Measurements from ENCODE around the gene ABHD16A.
A peak's percentile ranks its signal among the peaks of the same experiment; 100 is the strongest.
"Not testable (repeated sequence)": the region's sequence is repeated elsewhere in the genome, so short reads cannot be mapped to it uniquely, and the experiment has no call there.

ABHD16A gene

DNA sequence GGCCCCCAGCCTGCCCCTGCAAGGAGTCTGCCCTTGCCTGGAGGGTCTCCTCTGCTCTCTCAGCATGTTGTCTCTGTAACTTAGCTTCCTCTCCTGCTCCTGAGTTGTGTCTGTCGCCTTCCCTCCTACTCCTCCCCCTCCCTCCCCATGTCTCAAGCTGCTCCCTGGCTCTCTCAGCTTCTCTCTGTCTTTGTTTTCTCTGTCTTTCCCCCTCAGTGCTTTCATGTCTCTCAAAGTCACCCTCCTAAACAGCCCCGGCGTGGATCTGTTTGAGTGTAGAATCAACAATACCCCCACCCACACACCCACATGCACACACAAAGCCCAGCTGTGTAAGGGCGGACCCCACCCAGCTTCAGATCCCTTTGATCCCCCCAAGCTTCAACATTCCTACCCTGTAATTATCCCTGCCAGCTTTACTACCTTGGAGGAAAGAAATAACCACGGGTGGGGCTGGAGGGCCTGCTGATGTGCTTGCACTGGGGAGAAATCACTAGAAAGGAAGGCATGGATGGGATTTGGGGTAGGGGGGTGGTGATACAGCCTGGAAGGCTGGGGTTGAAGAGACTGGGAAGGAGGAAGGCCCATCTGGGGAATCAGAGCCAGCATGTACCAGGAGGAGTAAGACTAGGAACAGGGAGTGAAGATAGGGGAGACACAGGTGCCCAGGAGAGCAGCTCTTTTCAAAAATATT, 11.0 kb upstream of the ABHD16A start:
- no peak for DNase-seq

DNA sequence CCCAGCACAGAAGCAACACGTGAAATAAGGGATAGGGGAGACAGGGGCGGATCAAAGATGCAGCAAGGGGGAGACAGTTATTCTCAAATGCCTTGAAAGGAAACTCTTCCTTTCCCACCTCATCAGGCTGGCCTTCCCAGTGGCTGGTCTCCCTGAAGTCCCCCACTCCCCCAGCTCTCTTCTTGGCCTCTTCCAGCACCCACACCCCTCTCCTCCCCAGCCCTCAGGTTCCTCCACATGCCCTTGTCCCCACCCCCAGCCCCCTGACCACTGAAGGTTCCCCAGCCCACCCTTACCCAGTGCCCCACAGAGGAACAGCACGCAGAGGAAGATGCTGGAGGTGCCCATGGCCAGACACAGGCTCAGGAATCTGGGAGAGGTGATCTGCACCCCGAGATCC, 10.3 kb upstream of the ABHD16A start:
- DNase-seq = no peak

DNA sequence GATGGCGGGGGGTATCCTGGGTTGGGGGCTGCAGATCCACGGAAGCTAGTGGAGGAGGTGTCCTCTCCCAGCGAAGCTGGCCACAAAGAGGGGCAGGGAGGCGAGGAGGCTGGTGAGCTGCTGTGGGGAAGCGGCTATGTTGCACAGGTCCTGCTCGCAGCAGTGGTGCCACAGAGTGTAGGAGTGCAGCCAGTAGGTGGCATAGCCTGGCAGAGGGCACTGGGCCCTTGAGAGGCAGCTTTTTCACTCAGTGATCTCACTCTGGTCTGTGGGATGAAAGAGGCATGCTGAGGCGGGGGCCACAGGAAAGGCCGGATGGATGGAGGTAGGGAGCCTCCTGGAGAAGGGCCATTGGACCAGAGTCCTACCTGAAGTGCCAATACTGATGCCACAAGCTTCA, 9.2 kb upstream of the ABHD16A start:
- DNase-seq = no peak

DNA sequence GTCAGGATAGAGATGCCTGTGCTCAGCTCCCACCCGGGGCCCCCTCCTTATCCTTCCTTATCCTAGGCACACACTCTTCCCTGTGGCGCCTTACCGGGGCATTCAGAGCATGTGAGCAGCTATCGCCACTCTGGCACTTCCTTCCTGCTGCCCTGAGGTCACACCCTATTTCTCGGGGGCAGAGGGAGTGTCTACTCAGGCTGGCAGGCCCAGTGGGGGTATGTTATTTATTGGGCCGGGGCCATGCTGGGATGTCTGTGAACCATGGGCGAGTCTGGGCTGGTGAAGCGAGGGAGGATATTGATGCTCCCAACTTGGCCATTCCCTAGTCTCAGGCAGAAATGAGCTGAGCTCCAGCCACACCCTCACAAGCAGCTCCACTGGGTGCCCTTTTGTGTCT, 8.1 kb upstream of the ABHD16A start:
- DNase-seq = no peak

DNA sequence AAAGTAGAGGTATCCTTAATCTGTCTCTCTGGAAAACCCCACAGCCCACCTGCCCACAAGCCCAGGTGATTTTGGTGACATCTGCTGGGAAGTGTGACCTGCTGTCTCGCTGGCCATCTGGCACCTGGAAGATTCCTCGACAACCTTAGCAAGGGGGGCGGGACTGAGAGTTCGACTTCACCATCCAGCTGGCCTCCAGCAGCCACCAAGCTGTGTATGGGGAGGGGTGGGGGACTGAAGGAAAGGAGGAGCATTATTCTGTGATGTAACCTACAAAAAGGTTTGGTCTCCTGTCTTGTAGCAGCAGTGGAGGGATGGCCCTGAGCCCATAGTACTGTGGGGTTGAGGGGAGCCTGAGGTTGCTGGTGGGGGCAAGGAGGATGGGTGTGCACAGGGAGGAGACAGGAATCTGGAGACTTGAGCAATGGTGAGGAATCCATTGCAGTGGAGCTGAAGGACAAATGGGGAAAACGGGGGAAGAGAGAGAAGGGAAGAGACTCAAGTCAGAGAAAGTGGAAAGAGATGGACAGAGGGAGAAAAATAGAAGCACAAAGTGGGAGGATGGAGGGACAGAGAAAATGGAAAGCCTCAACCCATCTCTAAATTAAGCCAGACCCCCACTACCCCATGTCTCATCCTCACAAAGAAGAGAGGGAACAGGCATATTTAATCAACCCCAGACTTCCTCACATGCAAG, 7.5 kb upstream of the ABHD16A start:
- DNase-seq = no peak

DNA sequence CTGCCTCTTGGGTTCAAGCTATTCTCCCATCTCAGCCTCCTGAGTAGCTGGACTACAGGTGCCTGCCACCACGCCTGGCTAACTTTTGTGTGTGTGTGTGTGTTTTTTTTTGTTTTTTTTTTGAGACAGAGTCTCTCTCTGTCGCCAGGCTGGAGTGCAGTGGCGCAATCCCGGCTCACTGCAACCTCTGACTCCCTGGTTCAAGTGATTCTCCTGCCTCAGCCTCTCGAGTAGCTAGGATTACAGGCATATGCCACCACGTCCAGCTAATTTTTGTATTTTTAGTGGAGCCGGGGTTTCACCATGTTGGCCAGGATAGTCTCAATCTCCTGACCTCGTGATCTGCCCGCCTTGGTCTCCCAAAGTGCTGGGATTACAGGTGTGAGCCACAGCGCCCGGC, 6.0 kb upstream of the ABHD16A start:
- DNase-seq = not testable (repeated sequence)

DNA sequence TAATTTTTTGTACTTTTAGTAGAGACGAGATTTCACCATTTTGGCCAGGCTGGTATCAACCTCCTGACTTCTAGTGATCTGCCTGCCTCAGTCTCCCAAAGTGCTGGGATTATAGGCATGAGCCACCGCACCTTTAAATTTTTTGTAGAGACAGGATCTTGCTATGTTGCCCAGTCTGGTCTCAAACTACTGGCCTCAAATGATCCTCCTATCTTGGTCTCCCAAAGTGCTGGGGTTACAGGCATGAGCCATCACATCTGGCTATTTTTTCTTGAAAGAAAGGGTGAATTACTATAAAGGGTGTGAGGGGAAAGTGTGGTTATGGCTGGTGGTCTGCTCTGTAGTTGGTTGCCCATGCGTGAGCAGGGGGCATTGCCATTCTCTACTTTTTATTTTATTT, 5.1 kb upstream of the ABHD16A start:
- no peak for DNase-seq

DNA sequence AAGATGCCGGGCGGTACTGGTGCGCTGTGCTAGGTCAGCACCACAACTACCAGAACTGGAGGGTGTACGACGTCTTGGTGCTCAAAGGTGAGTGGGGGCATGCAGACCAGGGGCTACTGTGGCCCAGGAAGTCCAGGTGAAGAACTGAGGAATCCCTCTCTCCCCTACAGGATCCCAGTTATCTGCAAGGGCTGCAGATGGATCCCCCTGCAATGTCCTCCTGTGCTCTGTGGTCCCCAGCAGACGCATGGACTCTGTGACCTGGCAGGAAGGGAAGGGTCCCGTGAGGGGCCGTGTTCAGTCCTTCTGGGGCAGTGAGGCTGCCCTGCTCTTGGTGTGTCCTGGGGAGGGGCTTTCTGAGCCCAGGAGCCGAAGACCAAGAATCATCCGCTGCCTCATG, 4.6 kb upstream of the ABHD16A start:
- DNase-seq = no peak

DNA sequence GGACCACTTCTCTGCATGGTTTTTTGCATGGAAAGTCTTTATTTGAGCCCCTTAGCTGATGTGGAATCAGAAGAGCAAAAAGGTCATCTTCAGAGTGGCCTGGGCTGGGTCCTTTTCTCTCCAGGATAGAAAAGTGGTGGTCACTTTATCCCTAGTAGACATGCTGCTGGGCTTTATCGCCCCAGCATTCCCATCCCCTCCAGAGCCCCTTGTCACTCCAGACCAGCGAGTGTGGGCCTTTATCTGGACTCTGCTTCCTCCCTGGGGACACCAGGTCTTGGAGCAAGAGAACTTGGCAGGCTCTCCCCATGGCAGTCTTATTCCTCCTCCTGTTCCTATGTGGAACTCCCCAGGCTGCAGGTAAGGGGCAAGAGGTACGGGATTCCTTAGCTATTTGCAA, 3.5 kb upstream of the ABHD16A start, which contains the start of gene LY6G6F:
TSS of gene LY6G6F (plus strand) at position 268 of the 400 bp plus-strand sequence. CDS start at position 309, 41 bp downstream.
- DNase-seq = no peak

DNA sequence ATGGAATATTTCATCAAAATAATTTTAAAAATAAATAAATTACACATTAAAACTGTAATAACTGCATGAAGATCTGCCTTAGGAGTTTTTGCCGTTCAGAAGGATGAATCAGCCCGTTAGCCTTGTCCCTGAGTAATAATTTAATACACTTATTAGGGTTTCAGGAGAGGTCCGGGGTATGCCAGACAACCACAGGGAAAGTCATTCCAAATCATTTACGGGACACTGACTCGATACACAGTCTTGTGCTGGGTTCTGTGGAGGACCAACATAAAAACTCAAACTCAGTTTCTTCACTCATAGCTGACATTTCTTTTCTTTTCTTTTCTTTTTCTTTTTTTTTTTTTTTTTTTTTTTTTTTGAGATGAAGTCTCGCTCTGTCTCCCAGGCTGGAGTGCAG, 2.8 kb upstream of the ABHD16A start:
- DNase-seq = no peak

DNA sequence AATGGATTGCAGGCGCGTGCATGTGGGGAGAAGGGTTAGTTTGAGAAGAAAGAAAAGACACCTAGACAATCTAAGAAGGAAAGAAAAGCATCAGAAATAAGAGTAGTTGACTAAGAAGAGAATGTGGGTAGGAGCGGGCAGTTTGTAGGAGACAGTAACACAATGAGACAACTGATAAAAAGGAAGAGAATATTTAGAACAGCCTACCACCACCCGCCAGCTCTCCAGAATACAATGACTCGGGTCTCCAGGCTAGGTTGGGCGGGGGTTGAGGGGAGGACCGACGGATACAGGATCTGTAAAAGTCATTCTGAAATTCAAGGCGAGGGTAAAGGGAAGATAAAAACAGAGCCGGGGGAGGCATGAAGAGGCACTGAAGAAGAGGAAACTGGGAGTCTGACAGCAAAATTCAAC, 712 bp downstream of the ABHD16A start:
- DNase-seq = no peak

DNA sequence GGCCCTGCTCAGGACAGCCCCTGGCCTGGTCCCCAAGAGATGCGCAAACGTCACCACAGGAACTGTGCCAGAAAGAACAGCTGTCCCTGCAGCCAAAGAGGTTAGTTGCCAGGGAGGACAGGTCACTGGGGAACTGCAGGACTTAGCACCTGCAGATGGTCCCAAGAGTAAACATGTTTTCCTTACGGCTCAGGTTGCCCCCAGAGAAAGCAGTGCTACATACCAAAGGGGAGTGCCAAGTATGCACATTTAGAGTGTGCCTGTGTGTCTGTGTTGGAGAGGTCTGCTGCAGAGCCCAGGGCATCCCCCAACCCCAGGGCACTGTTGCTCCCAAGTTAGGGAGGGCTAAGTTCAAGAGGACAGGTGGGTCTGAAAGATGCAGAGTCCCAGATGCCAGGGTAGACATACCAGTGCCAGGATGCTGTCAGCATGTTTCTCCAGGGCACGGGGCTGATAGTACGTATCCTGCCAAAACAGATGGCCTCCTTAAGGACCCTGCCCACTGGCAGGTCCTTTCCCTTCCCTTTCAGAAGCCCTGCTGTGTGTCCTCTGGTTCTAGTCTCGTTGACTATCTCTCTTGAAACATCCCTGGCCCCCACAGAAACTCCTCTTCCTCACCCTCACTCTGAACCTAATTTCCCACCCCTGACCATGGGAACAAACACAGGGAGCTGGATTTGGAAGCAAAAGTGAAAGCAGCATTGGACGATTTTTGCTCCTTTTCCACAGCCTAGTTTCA, 1.3 kb downstream of the ABHD16A start:
- DNase-seq = peak; percentile 12

DNA sequence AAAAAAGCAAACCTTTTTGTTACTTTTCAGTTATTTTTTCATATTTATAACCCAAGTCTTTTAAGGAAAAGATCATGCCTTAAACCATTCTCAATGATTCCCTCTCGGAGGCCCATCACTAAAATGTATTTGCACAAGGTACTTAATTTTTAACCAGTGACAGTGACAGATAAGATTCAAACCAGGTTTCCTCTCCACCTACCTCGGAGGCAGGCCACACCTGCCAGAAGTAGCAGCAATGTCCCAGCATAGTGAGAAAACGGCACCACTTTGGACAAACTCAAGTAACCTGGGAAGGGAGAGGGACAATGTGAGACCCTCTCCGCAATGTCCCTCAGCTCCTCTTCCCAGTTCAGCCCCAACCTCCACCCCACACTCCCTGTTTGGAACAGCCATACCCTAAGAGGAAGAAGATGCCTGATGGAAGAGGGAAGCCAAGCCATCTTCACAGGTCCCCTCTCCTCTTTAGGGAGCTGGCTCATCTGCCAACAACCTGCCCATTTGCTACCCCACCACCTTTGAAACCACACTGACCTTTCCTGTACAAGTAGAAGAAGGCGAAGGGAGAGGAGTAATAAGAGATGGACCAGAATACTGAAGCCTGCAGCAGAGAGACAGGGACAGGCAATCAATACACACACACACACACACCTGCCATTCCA, 2.3 kb downstream of the ABHD16A start:
- no peak for DNase-seq

DNA sequence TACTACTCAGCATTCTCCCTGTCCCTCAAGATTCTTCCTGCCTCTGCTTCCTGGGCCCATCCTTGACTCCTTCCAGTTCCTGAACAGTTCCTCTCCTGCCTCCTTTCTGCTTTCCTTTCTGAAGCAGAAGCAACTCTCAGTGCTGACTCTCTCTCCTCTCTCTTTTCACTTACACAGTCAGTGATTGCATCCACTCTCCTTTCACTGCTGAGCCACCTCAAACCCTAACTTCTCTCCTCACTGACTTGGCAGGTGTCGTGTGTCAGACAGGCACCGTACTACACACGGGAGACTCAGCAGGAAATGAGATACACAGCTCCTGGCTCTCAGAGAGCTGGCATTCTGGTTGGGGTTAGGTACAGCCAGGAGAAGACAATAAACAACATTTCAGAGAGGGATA, 5.6 kb downstream of the ABHD16A start:
- no peak for DNase-seq

DNA sequence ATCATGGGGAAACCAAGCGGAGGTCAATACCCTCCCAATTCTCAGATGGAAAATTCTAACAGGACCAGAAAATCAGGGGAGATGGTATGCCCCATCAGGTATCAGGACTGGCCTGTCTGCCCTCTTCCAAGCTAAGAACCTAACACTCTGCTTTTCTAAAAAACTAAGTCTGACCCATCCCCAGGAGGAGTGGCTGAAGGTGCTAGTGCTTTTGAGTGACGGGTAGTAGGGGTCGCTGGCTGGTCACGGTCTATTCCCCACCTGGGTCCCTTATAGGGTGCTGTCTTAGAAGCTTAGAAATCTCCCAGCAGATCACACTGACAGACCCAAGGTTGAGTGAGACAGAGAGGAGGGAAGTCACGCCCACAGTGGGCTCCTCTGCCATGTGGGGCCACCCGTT, 9.6 kb downstream of the ABHD16A start:
- no peak for DNase-seq

DNA sequence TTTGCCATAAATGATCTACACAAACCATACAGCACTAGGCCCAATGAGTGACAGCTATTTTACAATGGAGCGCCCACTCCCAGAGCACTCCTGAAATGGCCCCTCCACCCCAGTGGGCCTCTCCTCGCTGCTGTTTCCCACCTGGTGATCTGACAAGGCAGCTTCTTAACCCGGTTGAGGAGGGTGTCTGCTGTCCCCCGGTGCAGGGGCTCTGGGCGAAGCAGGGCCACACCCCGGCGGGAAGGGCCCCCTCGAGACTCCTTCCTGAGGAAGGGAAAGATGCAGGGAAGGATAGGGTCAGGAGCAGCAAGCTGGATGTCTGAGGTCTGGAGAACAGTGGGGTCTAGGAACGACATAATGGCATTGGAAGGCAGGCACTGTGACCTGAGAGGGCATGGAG, 10.2 kb downstream of the ABHD16A start:
- DNase-seq = no peak

DNA sequence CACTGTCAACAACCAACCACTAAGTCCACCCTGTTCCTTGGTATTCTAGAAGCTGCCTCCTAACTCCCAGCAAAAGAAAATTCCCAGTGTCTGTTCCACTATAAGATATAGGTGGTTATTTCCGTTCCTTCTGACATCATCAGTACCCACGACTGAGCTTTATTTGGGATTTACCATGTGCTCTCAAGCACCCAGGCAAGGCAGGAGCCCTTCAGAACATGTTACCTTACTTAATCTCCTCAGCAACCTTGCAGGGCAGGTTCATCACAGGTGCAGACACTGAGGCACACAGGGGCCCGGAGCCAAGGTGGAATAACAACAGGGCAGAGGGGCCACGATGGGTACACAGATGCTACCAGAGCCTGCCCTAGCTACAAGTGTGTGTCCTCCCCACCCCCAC, 10.8 kb downstream of the ABHD16A start:
- DNase-seq = no peak

DNA sequence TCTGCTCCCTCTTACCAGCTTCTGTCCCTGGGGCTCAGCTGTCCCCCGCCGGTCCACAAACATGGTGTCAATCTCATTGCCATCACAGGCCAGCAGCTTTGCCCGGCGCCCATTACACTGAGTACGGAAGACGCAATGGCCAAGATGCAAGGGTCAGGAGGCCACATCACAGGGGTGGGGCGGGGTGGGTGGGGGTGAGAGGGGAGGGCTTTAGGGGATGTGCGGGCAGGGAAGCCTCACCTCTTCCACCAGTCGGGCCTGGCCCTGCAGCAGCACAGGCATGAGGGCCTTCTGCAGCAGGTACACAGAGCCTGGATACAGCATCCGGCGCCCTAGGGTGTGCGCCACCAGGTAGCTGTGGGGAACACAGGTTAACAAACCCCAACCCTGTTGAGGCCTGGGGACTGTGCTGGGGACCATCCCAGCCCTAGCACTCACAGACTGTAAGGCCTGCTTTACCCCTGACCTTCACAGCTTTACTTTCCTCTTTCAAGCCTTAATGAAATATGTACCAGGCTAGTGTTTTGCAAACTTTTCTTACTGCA, 11.5 kb downstream of the ABHD16A start:
- no peak for DNase-seq

DNA sequence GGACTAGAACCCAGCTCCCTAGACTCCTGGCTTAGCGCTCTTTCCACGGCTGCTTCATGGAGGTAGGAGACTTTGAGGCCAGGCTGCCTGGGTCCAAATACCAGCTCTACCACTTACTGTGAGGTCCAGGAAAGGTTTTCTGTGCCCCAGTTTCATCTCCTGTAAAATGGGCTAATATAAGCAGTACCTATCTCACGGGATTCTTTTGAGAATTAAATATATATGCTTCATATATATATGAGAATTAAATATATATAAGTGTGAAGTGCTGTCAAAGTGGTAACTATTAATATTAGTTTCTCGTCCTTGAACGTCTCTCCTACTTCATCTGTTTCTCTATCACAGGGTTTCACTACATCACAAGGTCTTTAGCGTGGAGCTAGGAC, 12.1 kb downstream of the ABHD16A start:
- DNase-seq = no peak

DNA sequence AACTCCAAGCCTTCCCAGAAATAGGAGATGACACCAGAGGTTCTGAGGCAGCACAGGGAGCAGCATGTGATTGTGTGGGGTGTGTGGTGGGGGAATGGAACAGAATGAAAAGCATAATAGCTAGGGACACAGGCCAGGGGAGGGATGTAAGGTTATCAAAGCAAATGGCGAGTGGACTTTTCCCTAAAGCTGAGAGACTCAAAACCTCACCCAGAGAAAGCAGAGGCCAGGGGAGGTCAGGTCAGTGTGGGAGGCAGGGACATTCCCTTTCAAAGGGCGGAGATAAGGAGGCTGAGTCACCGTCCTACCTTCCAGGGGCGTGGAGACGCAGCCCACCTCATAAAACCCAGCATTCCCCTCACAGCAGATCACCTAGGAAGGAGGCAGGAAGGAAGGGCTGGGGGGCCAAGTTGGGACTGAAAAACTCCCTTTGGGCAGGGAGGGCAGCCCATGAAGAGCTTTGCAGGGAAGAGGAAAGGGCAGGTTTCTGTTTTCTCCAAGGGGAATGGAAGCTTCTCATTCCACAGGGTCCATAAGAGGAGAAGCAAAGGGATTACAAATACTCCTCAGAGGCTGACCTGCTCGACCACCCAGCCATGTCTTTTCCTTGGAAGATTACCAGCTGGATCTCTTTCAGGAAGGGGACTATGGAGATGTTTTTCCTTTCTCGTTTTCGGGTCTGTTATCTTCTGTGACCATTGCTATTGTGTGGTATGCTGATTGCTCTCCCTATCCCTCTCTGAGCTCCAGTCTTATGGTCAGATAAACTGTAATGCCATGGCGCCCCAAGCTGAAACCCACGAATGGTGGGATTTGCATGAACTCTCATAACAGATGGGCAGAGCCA, 12.7 kb downstream of the ABHD16A start:
- no peak for DNase-seq

DNA sequence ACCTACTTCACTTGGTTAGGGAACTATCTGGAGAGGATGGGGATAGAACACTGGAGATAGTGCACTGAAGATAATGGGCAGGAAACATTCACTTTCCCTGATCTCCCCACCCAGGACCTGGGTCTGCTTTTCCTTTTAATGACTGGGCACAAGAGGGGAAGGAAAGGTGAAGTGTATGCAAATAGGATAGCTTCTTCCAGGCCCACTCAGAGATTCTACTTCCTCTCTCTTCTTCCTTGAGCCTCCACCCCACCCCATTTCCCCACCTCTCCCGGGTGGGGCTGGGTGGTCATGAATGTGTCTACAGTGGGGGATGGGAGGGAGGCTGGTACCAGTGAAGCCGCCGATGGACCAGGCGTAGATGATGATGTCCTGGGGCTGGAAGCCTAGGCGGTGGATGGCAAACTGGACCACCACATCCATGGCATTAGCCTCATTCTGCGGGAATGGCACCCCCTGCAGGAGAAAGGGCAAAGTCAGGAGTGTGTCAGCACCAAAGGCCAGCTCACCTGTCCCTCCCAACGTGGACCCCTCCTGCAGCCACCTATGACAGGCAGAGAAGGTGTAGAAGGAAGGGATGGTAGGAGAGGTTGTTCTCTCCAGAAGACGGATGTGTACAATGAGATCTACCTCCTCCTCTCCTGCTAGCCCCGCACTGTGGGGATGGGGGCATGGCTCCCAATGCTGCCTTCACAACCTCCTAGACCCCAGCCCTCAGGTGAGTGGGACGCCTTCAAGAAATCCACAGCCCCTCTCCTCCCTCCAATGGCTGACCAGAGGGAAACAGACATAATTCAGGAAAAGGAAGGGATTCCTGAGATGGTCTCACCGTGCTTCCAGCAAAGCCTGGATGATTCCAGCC, 13.6 kb downstream of the ABHD16A start:
- no peak for DNase-seq
